Nephron (organoid): ENCODE measurements around the gene TSHZ1.

Source experiments
- H3K27ac Mint-ChIP-seq, 3 experiments: 2 replicates each; pipeline ENCODE4 v1.8.0; 2020; ENCODE audit warnings: mixed read lengths in 3 of 3, mild to moderate bottlenecking in 2 of 3, moderate library complexity in 1 of 3
- H3K27me3 Mint-ChIP-seq: 2 replicates; pipeline ENCODE4 v1.8.0; 2021; ENCODE audit warnings: low read depth, mild to moderate bottlenecking, moderate library complexity, mixed read lengths
- H3K36me3 Mint-ChIP-seq: 2 replicates; pipeline ENCODE4 v1.8.0; 2020; ENCODE audit warnings: low read depth, mixed read lengths
- H3K4me1 Mint-ChIP-seq: 2 replicates; pipeline ENCODE4 v1.8.0; 2020; ENCODE audit warnings: mixed read lengths
- H3K4me3 Mint-ChIP-seq, 3 experiments: 2 replicates each; pipeline ENCODE4 v1.8.0; 2020; ENCODE audit warnings: mild to moderate bottlenecking in 3 of 3, mixed read lengths in 3 of 3, moderate library complexity in 2 of 3
- H3K9me3 Mint-ChIP-seq: 2 replicates; pipeline ENCODE4 v1.8.0; 2020; ENCODE audit warnings: mixed read lengths
- CTCF ChIP-seq, 3 experiments: fragments of 200-600 bp; sonication (generic); IDR thresholded peaks; one replicate each; pipeline ENCODE4 v1.5.0; 2021; ENCODE audit warnings: antibody characterized with exemption in 3 of 3; ENCODE audit not compliant: unreplicated experiment in 3 of 3

TSHZ1 gene

DNA sequence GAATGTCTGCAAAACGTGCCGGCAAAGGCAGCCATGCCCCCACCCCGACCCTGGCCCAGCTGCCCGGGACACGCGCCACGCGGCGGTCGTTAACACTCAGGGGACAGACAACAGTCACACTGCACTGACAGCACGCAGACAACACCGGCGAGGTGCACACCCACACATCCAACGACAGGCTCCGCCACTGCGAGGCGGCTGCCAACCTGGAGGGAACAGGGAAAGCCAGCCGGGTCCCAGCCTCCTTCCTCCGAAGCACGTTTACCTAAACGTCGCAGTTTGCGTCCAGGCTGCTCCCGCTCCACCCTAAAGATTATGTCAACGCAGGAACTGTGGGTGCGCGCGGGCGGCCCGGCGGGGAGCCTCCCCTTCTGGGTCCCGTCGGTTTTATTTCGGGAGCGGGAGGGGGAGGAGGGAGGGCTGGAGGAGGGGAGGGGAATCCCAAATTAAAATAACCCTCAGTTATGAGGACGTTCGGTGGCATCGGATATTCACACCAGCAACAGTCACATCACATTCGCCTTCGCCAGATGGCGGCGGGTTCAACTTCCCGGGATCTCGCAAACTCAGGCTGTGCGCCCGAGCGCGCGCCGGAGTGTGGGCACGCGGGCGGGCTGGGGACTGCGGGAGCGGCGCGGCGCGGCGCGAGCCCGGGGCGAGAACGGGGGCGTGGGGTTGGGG is 2.3 kb upstream of the TSHZ1 start:
- H3K27ac Mint-ChIP-seq, result peak overlapping the region; percentile 86 to 92 (median 89)
- TF ChIP-seq CTCF (IDR thresholded peaks at IDR 0.05; ENCODE audit: unreplicated experiment in 3 of 3), result no peak

GRCh38 chr18:75208836-75209128 is 1.8 kb upstream of the TSHZ1 start:
- H3K9me3 Mint-ChIP-seq, result no peaks in the 10 kb centered on the region
- H3K4me1 Mint-ChIP-seq, result peaks cover 50% of the 10 kb centered on the region
- peak overlapping the region in 2 of 3 experiments; percentile 95 to 96 for H3K4me3 Mint-ChIP-seq
- peaks cover 5% of the 10 kb centered on the region for H3K27me3 Mint-ChIP-seq
- no peak for TF ChIP-seq CTCF (IDR thresholded peaks at IDR 0.05; ENCODE audit: unreplicated experiment in 3 of 3)
- H3K27ac Mint-ChIP-seq, result peak overlapping the region in 2 of 3 experiments; percentile 92 to 98
- H3K36me3 Mint-ChIP-seq, result peaks cover 3% of the 10 kb centered on the region

More for the DNA sequence above, 2.3 kb upstream of the TSHZ1 start:
- H3K4me1 Mint-ChIP-seq, result peaks cover 52% of the 10 kb centered on the region
- H3K9me3 Mint-ChIP-seq, result no peaks in the 10 kb centered on the region
- H3K4me3 Mint-ChIP-seq, result peak overlapping the region; percentile 93 to 96 (median 95)
- peaks cover 3% of the 10 kb centered on the region for H3K36me3 Mint-ChIP-seq
- H3K27me3 Mint-ChIP-seq, result peaks cover 5% of the 10 kb centered on the region

- Mint-ChIP-seq H3K27ac (peak within 1 kb of the TSS; percentile 98 to 99 (median 98)), H3K9me3 (no peaks in the 10 kb centered on the region), H3K4me1 (peaks cover 56% of the 10 kb centered on the region), H3K4me3 (peak within 1 kb of the TSS; percentile 98 to 99 (median 99)), H3K36me3 (peaks cover 3% of the 10 kb centered on the region), H3K27me3 (peaks cover 5% of the 10 kb centered on the region)
- no peak for TF ChIP-seq CTCF (IDR thresholded peaks at IDR 0.05; ENCODE audit: unreplicated experiment in 3 of 3)
Measured at GRCh38 chr18:75209129-75209950, 1.3 kb upstream of the TSHZ1 start, which contains the start of gene PTGR3. Gene PTGR3 (minus strand): TSS chr18:75209139. CDS start chr18:75209058, 81 bp downstream.

DNA sequence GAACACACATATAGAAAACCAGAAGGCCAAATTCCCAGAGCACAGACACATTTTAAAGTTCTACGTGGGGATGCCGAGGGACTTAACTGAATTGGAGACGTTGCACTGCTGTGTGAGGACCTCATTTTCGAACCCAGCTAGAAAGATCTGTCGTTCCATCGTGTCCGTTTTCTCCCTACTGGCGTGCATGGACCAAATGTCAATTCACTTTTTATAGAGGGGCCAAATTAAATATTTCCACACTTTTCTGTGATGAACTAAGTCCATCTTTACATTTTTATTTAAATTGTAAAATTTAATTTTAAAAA is 692 bp upstream of the TSHZ1 start:
- Mint-ChIP-seq H3K27ac (peak overlapping the region; percentile 98 to 99 (median 98)), H3K4me3 (peak overlapping the region; percentile 98 to 99 (median 99)), H3K4me1 (peaks cover 61% of the 10 kb centered on the region), H3K9me3 (no peaks in the 10 kb centered on the region), H3K36me3 (peaks cover 3% of the 10 kb centered on the region), H3K27me3 (peaks cover 5% of the 10 kb centered on the region)
- no peak for TF ChIP-seq CTCF (IDR thresholded peaks at IDR 0.05; ENCODE audit: unreplicated experiment in 3 of 3)

DNA sequence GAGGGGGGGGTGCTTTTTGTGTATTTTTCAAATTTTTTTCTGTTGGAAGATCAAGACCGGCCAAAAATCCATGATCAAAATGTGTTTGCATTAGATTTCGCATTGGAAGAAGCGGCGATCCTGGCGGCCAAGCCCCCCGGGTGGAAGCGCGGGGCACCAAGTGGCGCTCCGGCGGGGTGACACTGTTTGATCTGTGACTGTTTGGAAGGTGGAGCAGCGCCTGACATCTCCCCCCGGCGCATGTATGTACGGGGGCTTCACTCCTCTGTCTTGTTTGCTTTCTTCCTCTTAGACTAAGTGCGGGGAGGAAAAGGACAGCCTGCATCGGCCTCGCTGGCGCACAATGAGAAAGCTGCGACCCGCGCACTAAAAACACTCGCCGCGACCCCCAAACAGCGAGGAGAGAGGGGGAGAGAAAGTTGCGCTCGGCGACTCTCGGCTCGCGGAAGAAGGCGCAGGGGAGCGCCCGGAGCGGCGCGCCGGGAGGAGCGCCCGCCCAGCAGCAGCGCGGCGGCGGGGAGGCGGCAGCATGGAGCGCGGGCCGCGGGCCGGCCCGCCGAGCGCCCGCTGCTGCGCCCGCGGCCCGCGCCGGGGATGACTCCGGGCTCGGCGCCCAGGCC is 515 bp downstream of the TSHZ1 start:
- TF ChIP-seq CTCF (IDR thresholded peaks at IDR 0.05; ENCODE audit: unreplicated experiment in 3 of 3), result no peak
- peak overlapping the region; percentile 98 to 99 (median 98) for H3K27ac Mint-ChIP-seq
- H3K36me3 Mint-ChIP-seq, result peaks cover 7% of the 10 kb centered on the region
- H3K27me3 Mint-ChIP-seq, result no peaks in the 10 kb centered on the region
- H3K4me3 Mint-ChIP-seq, result peak overlapping the region; percentile 98 to 99 (median 99)
- H3K4me1 Mint-ChIP-seq, result peaks cover 61% of the 10 kb centered on the region
- H3K9me3 Mint-ChIP-seq, result no peaks in the 10 kb centered on the region
